GM19463 (cell line): ENCODE measurements around the gene GTF3A.
A peak's percentile ranks its signal among the peaks of the same experiment; 100 is the strongest.

Source experiments
- ATAC-seq: cut with Tn5 transposase; IDR thresholded peaks from one replicate; pipeline ENCODE4 v1.9.1; 2021; ENCODE audit warnings: mild to moderate bottlenecking, moderate library complexity; ENCODE audit not compliant: unreplicated experiment

Gene GTF3A

DNA sequence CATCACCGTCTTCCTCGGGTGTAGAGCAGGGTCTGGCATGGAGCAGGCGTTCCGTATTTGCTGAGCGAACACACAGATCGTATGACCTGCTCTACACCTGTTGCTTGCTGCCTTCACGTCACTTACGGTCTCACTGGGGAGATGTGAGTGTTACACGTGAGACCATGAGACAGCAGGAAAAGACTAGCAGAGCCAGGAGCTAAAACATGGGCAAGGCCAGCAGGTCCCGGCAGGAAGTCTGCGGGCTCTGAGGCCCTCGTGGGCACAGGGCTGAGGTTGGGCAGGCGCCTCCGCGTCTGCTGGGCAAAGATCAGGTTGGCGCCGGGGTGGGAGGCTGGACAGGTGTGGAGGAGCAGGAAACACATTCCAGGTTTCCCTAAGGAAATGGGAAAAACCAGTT is 19.7 kb upstream of the GTF3A start:
- no peak for ATAC-seq

GRCh38 chr13:27405546-27406134 is 18.8 kb upstream of the GTF3A start:
- ATAC-seq, result no peak

- no peak for ATAC-seq
These were observed 18.1 kb upstream of the GTF3A start for GRCh38 chr13:27406178-27406939.

- ATAC-seq, result no peak
These were observed 16.3 kb upstream of the GTF3A start for GRCh38 chr13:27408074-27408473.

DNA sequence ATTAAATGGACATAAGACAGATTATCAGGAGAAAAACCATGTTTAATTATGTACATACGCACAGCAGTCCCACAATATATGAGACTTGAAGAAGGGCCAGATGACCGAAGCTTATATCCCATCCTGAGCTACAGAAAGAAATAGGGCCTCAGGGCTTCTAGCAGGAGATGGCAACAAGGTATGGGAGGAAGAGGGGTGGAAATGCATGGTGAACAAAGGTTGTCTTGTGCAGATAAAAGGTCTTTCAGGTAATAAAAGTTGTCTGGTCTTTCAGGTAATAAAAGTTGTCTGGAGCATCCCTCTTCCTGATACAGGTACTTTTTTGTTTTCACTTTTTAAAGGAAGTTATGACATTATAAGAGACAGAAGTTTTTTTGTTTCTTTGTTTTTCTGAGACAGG is 15.4 kb upstream of the GTF3A start:
- ATAC-seq, result no peak

GRCh38 chr13:27411341-27411740 is 13.1 kb upstream of the GTF3A start:
- ATAC-seq, result no peak

DNA sequence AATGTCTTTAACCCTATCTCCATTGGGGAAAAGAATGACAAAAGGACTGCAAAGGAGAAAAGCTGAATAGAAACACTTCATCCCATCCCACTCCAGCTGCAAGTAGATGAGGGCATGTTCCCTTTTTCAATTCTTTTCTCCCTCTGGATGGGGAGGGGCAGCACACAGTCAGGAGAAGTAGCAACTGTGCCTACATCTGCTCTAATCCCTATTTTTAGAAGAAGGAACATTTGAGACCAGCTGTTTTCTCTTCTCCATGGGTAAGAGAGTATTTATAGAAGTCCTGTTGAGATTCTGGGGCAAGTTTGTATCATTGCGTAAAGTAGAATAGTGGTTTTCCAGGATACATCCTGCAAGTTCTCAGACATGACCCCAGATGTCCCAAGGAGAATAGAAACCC is 9.3 kb upstream of the GTF3A start:
- no peak for ATAC-seq

GRCh38 chr13:27419328-27419727 is 5.1 kb upstream of the GTF3A start:
- ATAC-seq, result no peak

DNA sequence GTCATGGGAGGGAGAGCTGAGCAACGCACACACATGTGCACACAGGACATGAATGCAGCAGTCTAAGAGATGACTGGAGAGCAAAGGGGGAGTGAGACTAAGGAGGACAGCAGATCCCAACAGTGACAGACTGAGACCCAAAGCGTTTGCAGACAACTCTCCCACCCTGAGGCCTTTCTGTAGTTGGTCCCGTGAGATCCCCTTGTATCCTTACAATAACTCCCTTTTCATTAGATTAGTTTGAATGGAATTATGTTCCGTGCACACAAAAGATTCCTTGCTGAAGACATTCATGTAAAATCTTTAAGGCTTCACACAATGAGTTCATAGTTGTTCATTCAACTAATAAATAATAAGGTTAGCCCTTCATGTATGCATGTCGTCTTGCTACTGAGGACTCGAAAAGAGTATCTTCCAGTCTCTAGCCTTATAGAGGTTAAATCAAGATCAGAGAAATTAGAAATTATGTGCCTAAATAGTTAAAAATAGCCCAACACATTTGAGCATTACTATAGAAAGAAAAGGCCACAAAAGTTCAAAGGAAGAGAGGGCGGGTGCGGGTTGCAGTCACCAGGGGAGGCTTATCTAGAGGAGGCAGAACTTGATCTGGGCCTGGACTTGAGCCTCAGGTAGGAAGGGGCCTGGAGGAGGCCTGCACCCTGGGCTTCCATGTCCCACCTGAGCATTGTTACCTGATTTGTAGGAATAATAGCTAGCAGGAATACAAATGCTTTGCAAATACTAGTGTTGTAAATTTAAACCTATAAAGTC is 3.1 kb upstream of the GTF3A start:
- ATAC-seq, result no peak

DNA sequence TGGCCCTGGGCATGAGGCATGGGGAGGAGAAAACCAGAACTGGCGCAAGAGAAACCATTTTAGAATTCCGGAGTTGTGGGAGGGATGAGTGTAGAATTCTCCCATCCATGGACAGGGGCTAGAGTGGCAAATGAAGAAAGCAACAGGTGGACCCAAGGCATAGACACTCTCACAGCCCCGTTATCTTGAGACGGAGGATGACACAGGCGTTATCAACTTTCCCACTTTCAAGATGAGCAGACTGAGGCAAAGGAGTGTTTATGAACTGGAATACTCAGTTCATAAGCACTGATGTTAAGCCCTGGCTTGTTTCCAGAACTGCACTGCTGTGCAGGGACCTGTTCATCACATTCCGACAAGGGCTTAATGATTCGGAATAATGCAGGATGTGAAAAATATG is 1.1 kb upstream of the GTF3A start:
- no peak for ATAC-seq

DNA sequence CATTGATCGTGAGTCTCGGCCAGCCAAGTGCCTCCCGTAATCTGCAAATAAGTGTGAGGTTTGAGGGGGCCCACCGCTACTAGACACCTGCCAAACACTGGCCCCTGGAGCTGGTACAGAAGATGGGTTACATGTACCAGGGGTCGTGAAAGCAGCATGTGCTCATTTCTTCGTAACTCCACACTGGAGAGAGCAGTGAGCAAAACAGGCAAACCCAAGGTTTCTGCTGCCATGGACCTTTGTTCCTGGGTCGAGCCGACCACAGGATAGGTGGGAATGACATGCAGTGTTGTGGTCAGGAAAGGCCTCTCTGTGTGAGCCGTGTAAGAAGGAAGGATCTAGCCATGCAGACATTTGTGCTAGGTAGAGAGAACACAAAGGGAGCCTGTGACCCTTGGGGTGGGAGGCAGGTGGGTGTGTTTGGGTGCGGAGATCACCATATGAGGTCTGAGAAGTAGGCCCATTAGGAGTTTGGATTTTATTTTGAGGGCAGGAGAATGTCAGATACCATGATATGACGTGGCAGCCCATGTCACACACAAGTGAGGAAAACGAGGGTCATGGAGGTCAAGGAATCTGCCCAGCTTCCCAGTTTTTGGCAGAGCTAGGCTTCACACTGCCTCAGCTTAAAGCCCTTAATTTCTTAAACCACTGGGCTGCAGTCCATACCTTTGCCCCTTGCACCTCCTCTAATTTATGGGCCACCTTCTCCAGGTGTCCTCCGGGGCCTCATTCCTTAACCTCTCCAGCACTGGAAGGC is 919 bp downstream of the GTF3A start:
- ATAC-seq, result peak; percentile 3

DNA sequence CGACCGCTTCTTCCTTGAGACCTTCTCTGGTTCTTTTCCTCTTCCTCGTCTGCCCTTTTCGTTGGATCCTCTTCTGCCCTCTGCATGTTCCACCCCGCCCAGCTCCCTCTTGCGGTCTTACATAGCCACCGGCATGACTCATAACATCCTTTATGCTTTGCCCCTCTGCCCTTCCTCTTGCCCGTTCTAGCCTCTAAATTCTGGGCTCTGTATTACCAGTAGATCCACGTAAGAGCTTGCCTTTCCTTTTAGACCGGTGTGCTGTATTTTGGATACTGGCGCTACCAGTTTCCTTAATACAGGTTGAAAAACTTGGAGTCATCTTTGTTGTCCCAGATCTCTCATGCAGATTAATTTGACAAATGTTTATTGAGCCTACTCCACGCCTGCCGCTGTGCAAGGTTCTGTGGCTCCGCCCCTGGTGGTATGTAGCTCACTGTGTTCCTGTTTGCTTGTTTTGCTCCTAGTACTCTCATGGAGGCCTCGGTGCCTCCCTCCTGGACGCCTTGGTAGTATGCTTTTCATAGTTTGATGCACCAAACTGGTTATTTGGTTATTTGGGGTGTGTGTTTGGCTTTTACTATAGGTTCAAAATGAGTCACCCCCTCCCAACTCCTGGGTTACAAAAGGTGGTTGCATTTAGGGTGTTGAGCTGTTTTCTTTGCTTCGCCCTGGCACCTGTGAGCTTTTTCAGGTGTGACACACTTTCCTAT is 1.7 kb downstream of the GTF3A start:
- peak; percentile 65 for ATAC-seq

GRCh38 chr13:27427641-27428040 is 3.2 kb downstream of the GTF3A start:
- no peak for ATAC-seq

- no peak for ATAC-seq
These were observed 3.7 kb downstream of the GTF3A start for GRCh38 chr13:27428160-27428559.

GRCh38 chr13:27432180-27432579 is 7.8 kb downstream of the GTF3A start:
- no peak for ATAC-seq

GRCh38 chr13:27432611-27433210 is 8.3 kb downstream of the GTF3A start:
- no peak for ATAC-seq

GRCh38 chr13:27437126-27437525 is 12.7 kb downstream of the GTF3A start:
- no peak for ATAC-seq

DNA sequence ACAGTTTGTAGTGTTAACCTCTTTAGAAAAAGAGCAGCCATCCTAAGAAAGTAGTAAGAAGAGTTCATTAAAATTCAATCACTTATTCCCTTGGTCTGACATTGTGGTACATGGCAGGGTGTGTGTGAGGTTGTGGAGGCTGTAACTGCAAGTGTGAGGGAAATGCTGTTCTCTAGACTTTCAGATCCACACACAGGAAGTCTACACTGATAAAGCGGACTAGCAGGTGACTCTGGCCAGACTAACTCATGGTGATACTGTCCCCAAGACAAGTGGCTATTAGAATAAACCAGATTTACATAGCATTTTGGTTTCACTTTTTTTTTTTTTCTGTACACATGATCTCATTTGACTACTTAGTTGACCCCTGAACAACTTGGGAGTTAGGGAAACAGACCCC is 16.0 kb downstream of the GTF3A start:
- ATAC-seq, result peak; percentile 53

GRCh38 chr13:27442071-27442647 is 17.7 kb downstream of the GTF3A start:
- no peak for ATAC-seq

DNA sequence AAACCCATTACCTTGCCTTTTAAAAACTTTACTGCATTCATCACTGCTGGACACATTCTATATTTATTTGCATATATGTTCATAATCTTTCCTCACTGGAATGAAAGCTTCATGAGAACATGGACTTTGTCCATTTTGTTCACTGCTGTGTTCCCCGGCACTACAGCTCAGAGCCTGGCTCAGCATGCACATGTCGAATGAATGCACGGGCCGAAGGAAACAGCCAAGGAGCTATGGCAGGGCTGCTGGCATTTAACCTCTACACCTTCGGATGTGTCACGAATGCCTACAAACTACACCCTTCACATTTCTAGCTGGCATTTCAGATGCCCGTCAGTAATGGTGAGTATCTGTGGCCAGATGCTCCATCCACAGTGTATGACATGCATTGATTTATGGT is 18.4 kb downstream of the GTF3A start:
- no peak for ATAC-seq
